ENCODE measurements around the gene PITPNC1.

PITPNC1 gene

GRCh38 chr17:67658265-67658664 lies 281.2 kb downstream of the PITPNC1 start:
- FAIRE-seq: no peak

- FAIRE-seq: no peak
Observed at GRCh38 chr17:67659028-67659427, 281.9 kb downstream of the PITPNC1 start.

- no peak for FAIRE-seq
Observed at GRCh38 chr17:67662712-67663111, 285.6 kb downstream of the PITPNC1 start.

DNA sequence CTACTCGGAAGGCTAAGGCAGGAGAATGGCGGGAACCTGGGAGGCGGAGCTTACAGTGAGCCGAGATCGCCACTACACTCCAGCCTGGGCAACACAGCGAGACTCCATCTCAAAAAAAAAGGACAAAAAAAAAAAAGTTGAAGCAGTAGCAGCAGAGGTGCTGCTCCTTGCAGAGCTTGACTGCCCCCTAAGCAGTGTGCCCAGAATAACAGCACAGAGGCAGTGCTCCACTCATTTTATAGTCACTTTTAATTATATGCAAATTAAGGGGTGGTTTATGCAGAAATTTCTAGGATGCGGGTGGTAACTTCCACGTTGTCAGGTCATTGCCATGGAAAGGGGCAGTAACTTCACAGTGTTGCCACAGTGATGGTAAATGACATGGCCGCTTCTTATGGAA lies 286.4 kb downstream of the PITPNC1 start:
- FAIRE-seq: no peak

DNA sequence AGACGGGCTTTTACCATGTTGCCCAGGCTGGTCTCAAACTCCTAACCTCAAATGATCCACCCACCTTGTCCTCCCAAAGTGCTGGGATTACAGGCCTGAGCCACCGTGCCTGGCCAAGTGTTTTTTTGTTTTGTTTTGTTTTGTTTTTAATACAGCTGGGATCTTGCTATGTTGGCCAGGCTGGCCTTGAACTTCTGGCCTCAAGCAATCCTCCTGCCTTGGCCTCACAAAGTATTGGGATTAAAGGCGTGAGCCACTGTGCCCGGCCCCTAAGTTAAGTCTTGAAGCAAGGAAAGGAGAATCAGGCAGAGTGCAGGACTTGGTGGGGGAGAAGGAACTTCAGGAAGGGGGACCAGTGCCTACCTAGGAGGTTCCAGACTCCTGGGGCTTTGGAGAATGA lies 288.9 kb downstream of the PITPNC1 start:
- no peak for FAIRE-seq

- FAIRE-seq: no peak
Observed at GRCh38 chr17:67666710-67667109, 289.6 kb downstream of the PITPNC1 start.

DNA sequence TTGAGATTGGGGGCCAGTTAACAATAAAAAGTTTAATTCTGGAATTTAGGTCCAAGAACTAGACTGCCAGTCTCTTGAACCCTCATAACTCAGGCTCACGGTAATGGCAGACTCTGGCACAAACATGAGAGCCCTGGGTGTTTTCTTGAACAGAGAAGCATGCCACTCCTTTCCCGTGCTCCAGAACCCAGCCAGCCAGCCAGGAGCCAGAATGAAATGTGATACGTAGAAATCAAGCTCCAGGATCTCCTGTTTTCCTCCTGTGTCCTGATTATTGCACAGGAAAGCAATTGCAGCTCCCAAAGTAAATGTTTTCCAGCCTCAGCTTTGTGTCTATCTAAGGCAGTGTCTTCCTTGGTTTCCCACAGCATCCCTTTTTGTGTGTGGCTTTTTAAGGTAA lies 294.4 kb downstream of the PITPNC1 start:
- FAIRE-seq: no peak

GRCh38 chr17:67672592-67673335 lies 295.7 kb downstream of the PITPNC1 start:
- FAIRE-seq: no peak

DNA sequence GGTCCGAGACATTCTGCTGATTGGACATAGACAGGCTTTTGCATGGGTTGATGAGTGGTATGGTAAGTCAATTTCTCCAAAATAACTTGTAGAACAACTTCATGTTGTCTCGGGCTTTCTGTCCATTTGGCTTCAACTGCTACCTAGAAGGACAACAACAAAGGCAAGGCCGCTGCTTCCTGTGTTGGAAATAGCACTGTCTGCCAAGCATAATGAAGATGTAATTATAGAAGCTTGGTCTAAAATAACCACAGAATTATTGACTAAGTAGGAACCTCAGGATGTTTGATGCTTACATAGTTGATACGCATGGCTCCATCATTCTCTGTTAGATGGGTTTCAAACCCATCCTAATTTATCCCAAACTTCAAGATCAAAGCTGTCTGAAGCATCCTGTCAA lies 298.4 kb downstream of the PITPNC1 start:
- no peak for FAIRE-seq

- FAIRE-seq: no peak
Observed at GRCh38 chr17:67676305-67676704, 299.2 kb downstream of the PITPNC1 start.

GRCh38 chr17:67678414-67678813 lies 301.3 kb downstream of the PITPNC1 start:
- FAIRE-seq: no peak

DNA sequence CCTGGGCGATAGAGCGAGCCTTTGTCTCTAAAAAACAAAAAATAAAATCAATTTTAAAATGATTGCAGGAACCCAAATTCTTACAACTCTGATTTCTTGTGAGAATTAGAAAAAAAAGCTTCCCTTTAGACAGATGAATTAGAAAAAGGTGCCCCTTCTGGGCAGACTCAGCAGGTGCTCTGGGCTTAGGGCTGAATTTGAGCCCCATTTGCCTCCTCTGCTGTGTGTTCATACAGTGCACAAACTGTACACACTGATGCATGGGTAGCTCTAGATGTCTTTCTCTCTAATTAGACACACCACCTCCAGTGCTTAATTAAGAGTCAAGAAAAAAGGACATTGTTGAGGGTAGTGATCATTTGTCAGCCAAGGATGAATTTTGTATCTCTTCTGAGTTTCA lies 302.1 kb downstream of the PITPNC1 start:
- FAIRE-seq: no peak

GRCh38 chr17:67679721-67680120 lies 302.6 kb downstream of the PITPNC1 start:
- FAIRE-seq: no peak

DNA sequence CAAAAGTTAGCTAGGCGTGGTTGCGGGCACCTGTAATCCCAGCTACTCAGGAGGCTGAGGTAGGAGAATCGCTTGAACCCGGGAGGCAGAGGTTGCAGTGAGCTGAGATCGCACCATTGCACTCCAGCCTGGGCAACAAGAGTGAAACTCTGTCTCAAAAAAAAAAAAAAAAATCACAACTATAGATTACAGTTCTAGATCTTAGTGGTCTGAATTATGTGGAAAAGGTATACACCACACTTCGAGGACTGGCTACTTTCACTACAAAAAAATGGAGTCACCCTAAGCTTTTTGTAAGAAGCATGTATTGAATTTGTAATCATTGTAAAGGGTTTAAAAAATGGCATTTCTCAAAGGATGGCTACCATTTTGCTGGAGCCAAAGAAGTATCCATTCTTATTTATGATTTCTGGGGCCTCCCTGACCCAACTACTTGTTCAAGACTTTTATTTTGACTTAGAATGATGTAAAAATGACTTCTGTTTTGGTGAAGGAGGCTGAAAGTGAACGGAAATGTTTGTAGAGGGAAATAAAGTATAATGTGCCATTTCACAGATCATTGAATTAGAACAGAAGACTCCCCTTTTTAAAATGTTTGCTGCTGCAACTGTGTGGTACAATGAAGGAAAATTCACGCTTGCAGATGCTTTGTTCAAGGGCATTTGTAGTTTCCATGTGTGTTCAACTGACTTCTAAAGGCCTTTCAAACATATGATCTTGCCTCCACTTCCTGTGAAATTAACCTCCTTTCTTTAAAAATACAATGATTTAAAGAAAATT lies 303.6 kb downstream of the PITPNC1 start:
- no peak for FAIRE-seq

DNA sequence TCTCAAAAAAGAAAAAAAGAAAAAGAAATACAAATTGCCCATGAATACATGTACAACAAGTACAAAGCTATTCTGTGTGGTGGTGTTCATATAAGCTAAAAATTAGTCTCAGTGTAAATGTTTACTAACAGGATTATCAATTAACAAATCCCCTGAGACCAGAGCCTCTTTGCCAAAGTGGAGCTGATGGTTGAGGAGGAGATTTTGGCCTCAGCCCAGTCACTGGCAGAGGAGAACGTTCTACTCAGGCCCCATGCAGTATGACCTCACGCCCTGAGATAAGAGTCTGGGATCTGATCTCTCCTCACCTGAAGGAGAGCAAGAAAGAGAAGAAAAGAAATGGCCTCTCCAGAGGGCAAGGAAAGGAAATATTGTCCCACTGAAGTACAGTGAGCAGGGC lies 305.1 kb downstream of the PITPNC1 start:
- no peak for FAIRE-seq

DNA sequence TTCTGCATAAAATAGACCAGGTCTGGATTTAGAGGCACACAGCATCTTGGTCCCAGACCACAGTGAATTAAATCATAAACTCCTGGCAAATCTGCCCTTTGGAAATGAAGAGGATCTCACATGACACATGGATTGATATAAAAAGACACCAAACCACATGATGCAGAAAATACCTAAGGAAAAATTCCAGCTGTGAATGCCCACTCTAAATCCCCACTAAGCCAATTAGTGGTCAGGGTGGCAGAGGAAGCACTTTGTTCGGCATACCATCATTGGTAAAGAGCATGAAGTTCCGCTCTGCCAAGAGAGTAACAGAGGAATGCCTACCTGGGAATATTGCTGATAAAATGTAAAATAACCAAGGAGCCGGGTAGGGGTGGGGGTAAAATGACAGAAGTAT lies 308.3 kb downstream of the PITPNC1 start:
- no peak for FAIRE-seq

- FAIRE-seq: no peak
Observed at GRCh38 chr17:67686241-67686640, 309.2 kb downstream of the PITPNC1 start.

- FAIRE-seq: no peak
Observed at GRCh38 chr17:67687511-67687910, 310.4 kb downstream of the PITPNC1 start.

GRCh38 chr17:67689534-67690177 lies 312.6 kb downstream of the PITPNC1 start:
- FAIRE-seq: peak; percentile 61

DNA sequence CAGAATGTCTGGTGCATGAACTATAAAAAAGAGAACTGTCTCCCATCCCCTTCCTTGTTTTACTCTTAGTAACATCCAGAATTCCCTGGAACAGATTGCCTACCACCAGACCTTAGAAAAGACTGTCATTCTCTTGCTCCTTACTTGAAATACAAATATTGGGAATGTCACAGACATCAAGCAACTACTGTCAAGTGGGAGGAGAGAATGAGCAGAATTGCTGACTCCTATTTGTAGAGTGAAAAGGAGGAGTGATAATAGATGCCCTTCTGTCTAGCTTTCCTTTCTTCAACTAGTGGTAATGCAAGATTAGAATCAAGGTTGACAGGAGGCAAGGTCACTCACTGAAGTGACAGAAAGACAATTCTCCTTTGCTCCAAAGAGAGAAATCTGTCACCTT lies 316.7 kb downstream of the PITPNC1 start:
- FAIRE-seq: no peak

DNA sequence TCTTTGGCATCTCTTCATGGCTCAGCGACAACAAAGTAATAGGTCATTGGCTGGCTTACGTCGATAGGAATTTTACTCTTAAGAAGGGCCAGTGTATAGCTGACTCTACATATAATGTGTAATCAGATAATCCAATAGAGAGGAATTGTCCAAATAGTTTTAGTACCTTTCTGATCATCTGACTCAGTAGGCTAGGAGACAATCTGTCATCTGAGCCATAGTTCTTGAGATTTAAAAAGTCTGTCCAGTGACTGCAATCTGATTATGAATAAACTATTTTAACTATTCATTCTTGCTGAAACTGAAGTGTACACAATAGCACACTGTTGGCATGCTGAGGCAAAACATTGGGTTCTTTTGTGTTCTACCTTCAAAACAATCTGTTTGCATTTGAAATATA lies 319.3 kb downstream of the PITPNC1 start:
- no peak for FAIRE-seq

GRCh38 chr17:67696853-67697498 lies 319.9 kb downstream of the PITPNC1 start:
- FAIRE-seq: no peak

DNA sequence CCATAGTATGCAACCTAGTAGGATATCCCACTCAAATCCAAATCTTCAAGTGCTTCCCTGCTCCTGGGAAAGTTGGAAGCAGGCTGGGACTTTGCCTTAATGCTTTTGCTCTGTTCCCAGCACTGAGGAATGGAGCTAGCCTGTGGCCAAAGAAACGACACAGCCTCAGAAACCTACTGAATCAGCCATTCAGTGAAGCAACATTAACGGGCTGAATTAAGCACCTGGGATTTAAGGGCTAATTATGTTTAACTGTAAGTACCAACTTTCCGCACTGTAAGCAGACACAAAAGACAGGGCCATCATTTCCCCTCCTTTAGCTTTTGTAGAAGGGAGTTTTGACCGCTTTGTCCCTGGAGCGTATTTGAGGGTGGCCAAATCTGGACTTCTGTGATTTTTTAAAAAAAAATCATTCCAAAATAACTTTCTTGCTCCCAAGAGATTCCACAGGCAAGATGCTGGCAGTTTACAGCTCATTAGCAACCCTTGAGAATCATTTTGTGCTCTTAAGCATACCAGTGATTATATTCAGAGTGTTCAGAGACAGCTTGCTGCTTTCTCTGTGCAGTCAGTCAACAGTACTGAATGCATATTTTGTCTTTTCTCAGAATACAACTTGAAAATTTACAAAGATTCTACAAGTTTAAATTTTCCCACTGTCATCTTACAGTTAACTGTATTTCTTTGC lies 323.1 kb downstream of the PITPNC1 start:
- no peak for FAIRE-seq

Data from colon (tissue), 2 donors.